Hepatocyte (in vitro differentiated cells): ENCODE results near the gene CNTNAP2. TPM values are rescaled to one million over a fixed set of nuclear protein-coding genes. Genes with fewer than 3 reads are reported as not detected.

Source experiments
- DNase-seq: peaks from one replicate; pipeline ENCODE4 v3.0.0-alpha.2; 2016; ENCODE audit warnings: low spot score
- H2AFZ ChIP-seq: fragments of 200-600 bp; sonication (generic); 2 replicates; pipeline ENCODE4 v1.6.0; 2016; ENCODE audit warnings: antibody characterized with exemption, mild to moderate bottlenecking
- H3K27ac ChIP-seq: fragments of 200-600 bp; sonication (generic); 2 replicates; pipeline ENCODE4 v1.5.1; 2016; ENCODE audit warnings: mild to moderate bottlenecking
- H3K27me3 ChIP-seq: fragments of 200-600 bp; sonication (generic); 2 replicates; pipeline ENCODE4 v1.6.1; 2016
- H3K36me3 ChIP-seq: fragments of 200-600 bp; sonication (generic); replicated peaks from 2 replicates; pipeline ENCODE4 v1.5.1; 2016; ENCODE audit warnings: low read depth; ENCODE audit not compliant: insufficient read depth
- H3K4me1 ChIP-seq: fragments of 200-600 bp; sonication (generic); 2 replicates; pipeline ENCODE4 v1.5.1; 2016; ENCODE audit warnings: mild to moderate bottlenecking, moderate library complexity; ENCODE audit not compliant: insufficient read depth
- H3K4me2 ChIP-seq: fragments of 200-600 bp; sonication (generic); 2 replicates; pipeline ENCODE4 v1.6.0; 2016
- H3K4me3 ChIP-seq: fragments of 200-600 bp; sonication (generic); 2 replicates; pipeline ENCODE4 v1.5.1; 2016; ENCODE audit warnings: mild to moderate bottlenecking
- H3K79me2 ChIP-seq: fragments of 200-600 bp; sonication (generic); 2 replicates; pipeline ENCODE4 v1.6.0; 2017; ENCODE audit warnings: mild to moderate bottlenecking
- H3K9me2 ChIP-seq: fragments of 200-600 bp; sonication (generic); replicated peaks from 2 replicates; pipeline ENCODE4 v1.6.0; 2017; ENCODE audit warnings: mild to moderate bottlenecking; ENCODE audit not compliant: insufficient read depth
- H3K9me3 ChIP-seq: fragments of 200-600 bp; sonication (generic); 2 replicates; pipeline ENCODE4 v1.5.1; 2016; ENCODE audit warnings: low read depth, mild to moderate bottlenecking
- H4K20me1 ChIP-seq: fragments of 200-600 bp; sonication (generic); 2 replicates; pipeline ENCODE4 v1.6.0; 2016; ENCODE audit warnings: mild to moderate bottlenecking; ENCODE audit not compliant: insufficient read depth, poor library complexity, severe bottlenecking
- CTCF ChIP-seq: fragments of 200-600 bp; sonication (generic); IDR thresholded peaks from 2 replicates; pipeline ENCODE4 v1.5.1; 2016; ENCODE audit warnings: antibody characterized with exemption, mild to moderate bottlenecking; ENCODE audit not compliant: poor library complexity
- EZH2 ChIP-seq: fragments of 200-600 bp; sonication (generic); IDR thresholded peaks from 2 replicates; pipeline ENCODE4 v1.6.1; 2016; ENCODE audit warnings: antibody characterized with exemption, mild to moderate bottlenecking, borderline replicate concordance
- EZH2phosphoT487 ChIP-seq: fragments of 200-600 bp; sonication (generic); IDR thresholded peaks from one replicate; pipeline ENCODE4 v1.6.1; 2018; ENCODE audit warnings: antibody characterized with exemption, mild to moderate bottlenecking, low read depth, moderate library complexity; ENCODE audit not compliant: unreplicated experiment, severe bottlenecking
- whole genome bisulfite sequencing: methylation state at CpG from one replicate; pipeline ENCODE4 v1.1.6; 2016; ENCODE audit warnings: low lambda C conversion rate; ENCODE audit errors: missing lambda C conversion rate; 5-methylcytosine and 5-hydroxymethylcytosine counted together
- polyA plus RNA-seq: library from polyadenylated mRNA; unstranded; fragments of >200 nt; fragmentation: Nextera tagmentation; extraction: Ambion mirVana; gene quantifications from 2 replicates; pipeline ENCODE4 v1.2.1, GENCODE V29; 2016
- total RNA-seq: library from RNA; depleted of rRNA; stranded (reverse); fragments of >200 nt; gene quantifications from 2 replicates; pipeline ENCODE4 v1.2.3, GENCODE V29; 2014

The CNTNAP2 gene
- total and polyA plus RNA-seq, 2 experiments from 2014 or later, result 7.5 to 14.7 TPM

- no peaks in the 10 kb centered on the region for H3K9me2 ChIP-seq
- H3K79me2 ChIP-seq, result no peaks in the 10 kb centered on the region
- H2AFZ ChIP-seq, result no peak overlapping the region
- no peaks in the 10 kb centered on the region for H4K20me1 ChIP-seq
- H3K4me3 ChIP-seq, result no peak overlapping the region
- WGBS, result 53% methylated on average over 5 of the region's 5 CpGs
- no peak for DNase-seq
- no peak overlapping the region for H3K4me2 ChIP-seq
- TF ChIP-seq EZH2 (no peak), CTCF (no peak), EZH2phosphoT487 (no peak)
- H3K27me3 ChIP-seq, result no peaks in the 10 kb centered on the region
- no peak overlapping the region for H3K27ac ChIP-seq
- H3K36me3 ChIP-seq, result no peaks in the 10 kb centered on the region
- no peaks in the 10 kb centered on the region for H3K9me3 ChIP-seq
- H3K4me1 ChIP-seq, result no peaks in the 10 kb centered on the region
These were observed 537.4 kb downstream of the CNTNAP2 start for GRCh38 chr7:146654048-146654447.

GRCh38 chr7:146655928-146656797 lies 539.6 kb downstream of the CNTNAP2 start:
- Histone ChIP-seq H3K9me2 (no peaks in the 10 kb centered on the region), H2AFZ (no peak overlapping the region), H3K9me3 (no peaks in the 10 kb centered on the region), H3K27me3 (no peaks in the 10 kb centered on the region), H3K4me3 (no peak overlapping the region), H3K4me1 (no peaks in the 10 kb centered on the region), H3K36me3 (no peaks in the 10 kb centered on the region), H3K27ac (no peak overlapping the region), H3K79me2 (no peaks in the 10 kb centered on the region), H3K4me2 (peak overlapping the region; percentile 37), H4K20me1 (no peaks in the 10 kb centered on the region)
- peak; percentile 56 for DNase-seq
- 35% methylated on average over 9 of the region's 9 CpGs for WGBS
- TF ChIP-seq CTCF (no peak), EZH2phosphoT487 (no peak), EZH2 (no peak)

GRCh38 chr7:146656988-146657387 lies 540.4 kb downstream of the CNTNAP2 start:
- TF ChIP-seq EZH2phosphoT487 (no peak), CTCF (peak; percentile 17)
- Histone ChIP-seq H4K20me1 (no peaks in the 10 kb centered on the region), H3K79me2 (no peaks in the 10 kb centered on the region), H3K9me2 (no peaks in the 10 kb centered on the region), H3K4me1 (no peaks in the 10 kb centered on the region), H3K9me3 (no peaks in the 10 kb centered on the region), H3K27ac (no peak overlapping the region), H3K4me2 (no peak overlapping the region), H2AFZ (no peak overlapping the region), H3K27me3 (no peaks in the 10 kb centered on the region), H3K4me3 (no peak overlapping the region), H3K36me3 (no peaks in the 10 kb centered on the region)
- no peak for DNase-seq
- 80% methylated on average over 1 of the region's 1 CpG for WGBS
